D721Med (cell line): ENCODE measurements around the gene GAPDH.

Experiments used
- DNase-seq: peaks from one replicate; pipeline ENCODE4 v3.0.0; 2011; ENCODE audit warnings: low spot score; ENCODE audit not compliant: insufficient read length
- FAIRE-seq: peaks from 2 replicates; lab custom pipeline; 2011; peaks lifted over from hg19 to GRCh38; lab: Jason Lieb, UNC
- TF ChIP-seq, protein P1 (sequence below): IDR thresholded peaks from 2 replicates; pipeline ENCODE4 v1.5.1; 2012; ENCODE audit warnings: mild to moderate bottlenecking, control low read depth; ENCODE audit not compliant: insufficient read depth; ENCODE audit errors: missing control alignments

Gene GAPDH

DNA sequence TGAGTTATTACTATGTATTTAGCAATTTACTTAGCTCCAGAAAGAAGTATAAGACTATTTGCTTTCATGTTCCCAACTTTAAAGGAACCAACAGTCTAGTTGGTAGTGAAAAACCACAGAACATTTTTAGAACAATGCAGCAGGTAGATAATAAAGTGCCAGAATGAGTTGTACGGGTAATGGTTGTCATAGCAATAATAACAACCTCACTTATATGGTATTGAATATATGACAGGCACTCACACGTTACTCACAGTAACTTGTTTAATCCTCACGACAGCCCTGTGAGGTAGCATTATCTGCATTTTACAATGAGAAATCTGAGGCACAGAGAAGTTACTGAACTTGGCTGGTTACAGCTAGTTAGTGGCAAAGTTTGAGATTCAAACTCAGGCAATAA is 10.6 kb upstream of the GAPDH start:
- TF ChIP-seq, protein P1, sequence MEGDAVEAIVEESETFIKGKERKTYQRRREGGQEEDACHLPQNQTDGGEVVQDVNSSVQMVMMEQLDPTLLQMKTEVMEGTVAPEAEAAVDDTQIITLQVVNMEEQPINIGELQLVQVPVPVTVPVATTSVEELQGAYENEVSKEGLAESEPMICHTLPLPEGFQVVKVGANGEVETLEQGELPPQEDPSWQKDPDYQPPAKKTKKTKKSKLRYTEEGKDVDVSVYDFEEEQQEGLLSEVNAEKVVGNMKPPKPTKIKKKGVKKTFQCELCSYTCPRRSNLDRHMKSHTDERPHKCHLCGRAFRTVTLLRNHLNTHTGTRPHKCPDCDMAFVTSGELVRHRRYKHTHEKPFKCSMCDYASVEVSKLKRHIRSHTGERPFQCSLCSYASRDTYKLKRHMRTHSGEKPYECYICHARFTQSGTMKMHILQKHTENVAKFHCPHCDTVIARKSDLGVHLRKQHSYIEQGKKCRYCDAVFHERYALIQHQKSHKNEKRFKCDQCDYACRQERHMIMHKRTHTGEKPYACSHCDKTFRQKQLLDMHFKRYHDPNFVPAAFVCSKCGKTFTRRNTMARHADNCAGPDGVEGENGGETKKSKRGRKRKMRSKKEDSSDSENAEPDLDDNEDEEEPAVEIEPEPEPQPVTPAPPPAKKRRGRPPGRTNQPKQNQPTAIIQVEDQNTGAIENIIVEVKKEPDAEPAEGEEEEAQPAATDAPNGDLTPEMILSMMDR = no peak
- peak; percentile 32 for FAIRE-seq

DNA sequence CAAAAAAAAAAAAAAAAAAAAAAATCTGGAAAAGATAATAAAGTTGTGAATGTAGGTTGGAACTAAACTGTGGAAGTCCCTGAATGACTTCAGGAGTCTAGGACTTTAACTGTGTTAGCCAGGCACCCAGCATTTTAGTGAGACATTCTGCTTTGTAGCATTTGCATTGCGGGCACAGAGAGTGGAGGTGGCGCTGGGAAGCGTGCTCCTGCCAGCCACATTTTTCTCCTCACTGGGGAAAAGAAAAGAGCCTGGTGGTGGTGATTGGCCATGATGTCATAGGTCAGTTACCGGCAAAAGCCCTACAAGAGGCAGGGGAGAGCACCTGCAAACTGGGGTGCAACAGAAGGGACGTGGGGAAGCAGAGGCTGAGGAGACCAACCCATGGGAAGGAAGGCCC is 9.7 kb upstream of the GAPDH start:
- no peak for FAIRE-seq
- no peak for DNase-seq
- TF ChIP-seq, protein P1 = no peak

More for the DNA sequence above, 10.6 kb upstream of the GAPDH start:
- DNase-seq = no peak

DNA sequence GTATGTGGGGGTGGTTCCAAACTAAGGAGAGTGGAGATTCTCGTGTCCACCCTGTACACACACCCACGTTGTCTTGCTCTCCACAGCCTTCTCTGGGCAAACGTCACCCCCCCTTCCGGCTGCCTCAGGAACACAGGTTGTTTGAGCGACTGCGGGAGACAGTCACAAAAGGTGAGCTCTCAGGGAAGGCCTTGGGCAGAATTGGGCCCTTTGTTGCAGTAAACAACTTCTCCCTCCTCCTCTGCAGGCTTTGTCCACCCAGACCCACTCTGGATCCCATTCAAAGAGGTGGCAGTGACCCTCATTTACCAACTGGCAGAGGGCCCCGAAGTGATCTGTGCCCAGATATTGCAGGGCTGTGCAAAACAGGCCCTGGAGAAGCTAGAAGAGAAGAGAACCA is 8.1 kb upstream of the GAPDH start:
- no peak for FAIRE-seq
- TF ChIP-seq, protein P1 = no peak
- no peak for DNase-seq

DNA sequence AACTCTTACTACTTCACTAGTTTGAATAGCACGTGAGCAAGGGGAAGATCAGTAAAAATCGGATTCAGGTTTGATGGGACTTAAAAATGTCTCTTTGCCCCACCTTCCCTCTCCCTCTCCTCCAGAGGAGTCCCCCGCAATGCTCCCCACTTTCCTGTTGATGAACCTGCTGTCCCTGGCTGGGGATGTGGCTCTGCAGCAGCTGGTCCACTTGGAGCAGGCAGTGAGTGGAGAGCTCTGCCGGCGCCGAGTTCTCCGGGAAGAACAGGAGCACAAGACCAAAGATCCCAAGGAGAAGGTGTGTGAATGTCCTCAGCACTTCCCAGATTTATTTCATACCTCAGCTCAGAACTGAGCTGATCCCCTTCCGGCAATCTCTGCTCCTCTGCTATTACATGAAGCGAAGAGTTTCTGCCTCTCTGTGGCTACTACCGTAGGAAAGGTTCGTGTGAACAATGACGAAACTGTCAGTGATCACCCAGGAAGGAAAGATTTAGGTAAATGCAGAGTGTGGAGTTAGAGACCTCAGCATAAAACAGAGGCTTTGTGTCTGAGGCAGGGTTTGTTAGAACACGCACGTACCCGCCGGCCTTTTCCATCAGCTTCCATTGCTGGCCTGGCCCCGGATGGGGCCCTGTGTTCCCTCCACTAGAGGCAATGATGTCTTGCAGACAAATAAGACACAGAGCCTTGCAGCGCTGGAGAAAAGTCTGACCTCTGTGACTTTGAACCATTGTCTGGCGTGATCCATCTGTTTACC is 7.4 kb upstream of the GAPDH start:
- TF ChIP-seq, protein P1 = no peak
- FAIRE-seq = no peak
- no peak for DNase-seq

DNA sequence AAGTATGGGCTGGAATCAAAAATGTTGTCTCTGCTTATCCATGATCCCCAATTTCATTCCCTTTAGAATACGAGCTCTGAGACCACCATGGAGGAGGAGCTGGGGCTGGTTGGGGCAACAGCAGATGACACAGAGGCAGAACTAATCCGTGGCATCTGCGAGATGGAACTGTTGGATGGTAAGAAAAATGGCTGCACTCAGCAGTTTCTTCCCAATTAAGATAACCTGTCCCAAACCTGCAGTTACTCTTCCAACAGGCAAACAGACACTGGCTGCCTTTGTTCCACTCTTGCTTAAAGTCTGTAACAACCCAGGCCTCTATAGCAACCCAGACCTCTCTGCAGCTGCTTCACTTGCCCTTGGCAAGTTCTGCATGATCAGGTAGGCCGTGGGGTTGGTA is 6.6 kb upstream of the GAPDH start:
- DNase-seq (no peak), FAIRE-seq (no peak)
- TF ChIP-seq, protein P1 = no peak

DNA sequence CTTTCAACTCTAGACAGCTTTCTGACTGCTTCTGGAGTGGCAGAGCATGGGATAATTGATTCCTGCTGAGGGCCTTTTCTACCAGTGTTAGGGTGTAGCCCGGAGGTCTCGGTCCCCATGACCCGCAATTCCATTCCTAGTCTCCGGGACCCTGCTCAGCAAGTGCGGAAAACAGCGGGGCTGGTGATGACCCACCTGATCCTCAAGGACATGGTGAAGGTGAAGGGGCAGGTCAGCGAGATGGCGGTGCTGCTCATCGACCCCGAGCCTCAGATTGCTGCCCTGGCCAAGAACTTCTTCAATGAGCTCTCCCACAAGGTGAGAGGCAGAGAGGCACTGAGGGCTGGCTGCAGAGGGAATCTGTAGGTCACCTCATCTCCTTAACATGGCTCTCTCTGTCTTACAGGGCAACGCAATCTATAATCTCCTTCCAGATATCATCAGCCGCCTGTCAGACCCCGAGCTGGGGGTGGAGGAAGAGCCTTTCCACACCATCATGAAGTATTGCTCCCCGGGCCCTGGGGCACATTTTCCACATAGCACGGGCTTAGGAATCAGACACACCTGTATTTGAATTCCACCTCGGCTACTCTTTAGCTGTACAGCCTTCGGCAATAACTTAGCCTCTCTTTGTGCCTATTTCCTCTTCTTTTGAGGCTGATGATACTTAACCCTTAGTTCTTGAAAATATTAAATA is 5.6 kb upstream of the GAPDH start:
- FAIRE-seq (no peak), DNase-seq (no peak)
- TF ChIP-seq, protein P1 = no peak

DNA sequence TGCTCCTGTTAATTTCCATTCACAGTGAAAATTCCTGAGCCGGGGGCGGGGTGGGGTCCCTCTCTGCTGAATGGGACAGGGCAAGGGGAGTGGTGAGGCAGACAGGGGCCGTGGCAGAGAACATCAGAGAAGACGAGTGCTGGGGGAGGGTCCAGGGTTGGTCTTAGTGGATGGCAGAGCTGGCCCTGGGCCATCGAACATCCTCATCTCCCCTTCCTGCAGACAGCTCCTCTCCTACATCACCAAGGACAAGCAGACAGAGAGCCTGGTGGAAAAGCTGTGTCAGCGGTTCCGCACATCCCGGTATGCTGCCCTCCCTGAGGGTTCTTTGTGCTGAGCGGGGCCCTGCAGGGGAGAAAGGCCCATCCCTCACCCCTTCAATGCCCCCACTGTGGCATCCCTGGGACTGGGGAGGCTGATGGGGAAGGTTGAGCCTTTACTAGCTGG is 5.0 kb upstream of the GAPDH start:
- TF ChIP-seq, protein P1 = no peak
- no peak for DNase-seq
- FAIRE-seq = no peak
